Keratinocyte (primary cell): Measurements from ENCODE around the gene AVL9. TPM values are rescaled to one million over a fixed set of nuclear protein-coding genes. Genes with fewer than 3 reads are reported as not detected.
"Not testable (repeated sequence)": the region's sequence is repeated elsewhere in the genome, so short reads cannot be mapped to it uniquely, and the experiment has no call there.

Experiments used
- DNase-seq: peaks from one replicate; pipeline ENCODE4 v3.0.0-alpha.2; 2011; ENCODE audit warnings: low read depth, missing footprints, low spot score
- FAIRE-seq: peaks from 2 replicates; lab custom pipeline; 2011; peaks lifted over from hg19 to GRCh38; lab: Jason Lieb, UNC
- H2AFZ ChIP-seq: 2 replicates; pipeline ENCODE4 v1.6.0; 2012; ENCODE audit warnings: low read length, control low read depth, inconsistent platforms; ENCODE audit not compliant: control insufficient read depth
- H3K27ac ChIP-seq: 2 replicates; pipeline ENCODE4 v1.5.1; 2011; ENCODE audit warnings: low read length; ENCODE audit not compliant: control insufficient read depth, insufficient read depth
- H3K27me3 ChIP-seq: 3 replicates; pipeline ENCODE4 v1.6.0; 2011; ENCODE audit warnings: low read length; ENCODE audit not compliant: control insufficient read depth, insufficient read depth; ENCODE audit errors: extremely low read depth
- H3K36me3 ChIP-seq, 2 experiments: 2 replicates in 1 of 2; 3 replicates in 1 of 2; pipeline ENCODE4 v1.5.1; 2011; ENCODE audit warnings: low read length in 2 of 2, mild to moderate bottlenecking in 1 of 2; ENCODE audit not compliant: control insufficient read depth in 2 of 2, insufficient read depth in 2 of 2; ENCODE audit errors: extremely low read depth in 1 of 2
- H3K4me1 ChIP-seq: 3 replicates; pipeline ENCODE4 v1.5.1; 2011; ENCODE audit warnings: low read length; ENCODE audit not compliant: control insufficient read depth, insufficient read depth; ENCODE audit errors: extremely low read depth
- H3K4me2 ChIP-seq: 3 replicates; pipeline ENCODE4 v1.6.0; 2011; ENCODE audit warnings: low read depth, low read length; ENCODE audit not compliant: control insufficient read depth, insufficient read depth; ENCODE audit errors: extremely low read depth
- H3K4me3 ChIP-seq, 3 experiments: fragments of 200-600 bp in 1 of 3; sonication (generic) in 1 of 3; 2 replicates in 2 of 3; 3 replicates in 1 of 3; pipeline ENCODE4 v1.5.1; 2011 to 2016; ENCODE audit warnings: low read length in 3 of 3, mild to moderate bottlenecking in 3 of 3, control low read depth in 2 of 3, inconsistent platforms in 1 of 3, low read depth in 1 of 3, mixed read lengths in 1 of 3, mixed run types in 1 of 3, moderate library complexity in 1 of 3; ENCODE audit not compliant: control insufficient read depth in 2 of 3, insufficient read depth in 2 of 3; ENCODE audit errors: extremely low read depth in 1 of 3
- H3K79me2 ChIP-seq: 2 replicates; pipeline ENCODE4 v1.6.0; 2012; ENCODE audit warnings: low read length; ENCODE audit not compliant: control insufficient read depth, insufficient read depth
- H3K9ac ChIP-seq: 3 replicates; pipeline ENCODE4 v1.6.0; 2011; ENCODE audit warnings: low read length; ENCODE audit not compliant: control insufficient read depth, insufficient read depth; ENCODE audit errors: extremely low read depth
- H3K9me1 ChIP-seq: 3 replicates; pipeline ENCODE4 v1.6.0; 2011; ENCODE audit warnings: low read length; ENCODE audit not compliant: control insufficient read depth, insufficient read depth; ENCODE audit errors: extremely low read depth
- H3K9me3 ChIP-seq: 2 replicates; pipeline ENCODE4 v1.5.1; 2012; ENCODE audit warnings: low read depth, low read length; ENCODE audit not compliant: control insufficient read depth
- H4K20me1 ChIP-seq: 3 replicates; pipeline ENCODE4 v1.6.0; 2011; ENCODE audit warnings: low read length; ENCODE audit not compliant: control insufficient read depth, insufficient read depth; ENCODE audit errors: extremely low read depth
- EZH2 ChIP-seq: IDR thresholded peaks from one replicate; pipeline ENCODE4 v1.6.1; 2012; ENCODE audit warnings: inconsistent platforms, mild to moderate bottlenecking, low read length, moderate library complexity
- dilution Hi-C: fragments of 300-500 bp; cut with MboI; formaldehyde crosslinking; loops from one replicate; pipeline ENCODE4 v1.7.0; 2020; ENCODE audit warnings: low sequenced_read_pairs; ENCODE audit not compliant: extremely low pct_ligation_motif_present
- polyA plus RNA-seq, 5 experiments: library from polyadenylated mRNA; depleted of rRNA in 3 of 5; stranded (reverse) in 3 of 5; stranded (forward) in 1 of 5; unstranded in 1 of 5; fragments of >200 nt; gene quantifications; 1 replicate in 1 of 5; 2 replicates in 3 of 5; 3 replicates in 1 of 5; pipeline versions ENCODE4 v1.2.1 to v1.2.3, GENCODE V29; 2011 to 2012; ENCODE audit warnings: missing spikeins in 2 of 5, low read depth in 1 of 5, low replicate concordance in 1 of 5
- TF ChIP-seq, protein P1 (sequence below), 3 experiments: IDR thresholded peaks in 1 of 3; conservative IDR thresholded peaks in 1 of 3; optimal IDR thresholded peaks in 1 of 3; 2 replicates in 2 of 3; 3 replicates in 1 of 3; pipeline versions ENCODE3 to v1.5.1; 2011; ENCODE audit warnings: low read length in 3 of 3, mild to moderate bottlenecking in 3 of 3, moderate library complexity in 2 of 3, control low read depth in 1 of 3, inconsistent platforms in 1 of 3; ENCODE audit not compliant: insufficient read depth in 2 of 3; ENCODE audit errors: extremely low read depth in 1 of 3

The AVL9 gene
- polyA plus RNA-seq, 1 donor (not counting 4 experiments of a cell fraction or from before 2014, with no cell fraction given), result 22.2 TPM

DNA sequence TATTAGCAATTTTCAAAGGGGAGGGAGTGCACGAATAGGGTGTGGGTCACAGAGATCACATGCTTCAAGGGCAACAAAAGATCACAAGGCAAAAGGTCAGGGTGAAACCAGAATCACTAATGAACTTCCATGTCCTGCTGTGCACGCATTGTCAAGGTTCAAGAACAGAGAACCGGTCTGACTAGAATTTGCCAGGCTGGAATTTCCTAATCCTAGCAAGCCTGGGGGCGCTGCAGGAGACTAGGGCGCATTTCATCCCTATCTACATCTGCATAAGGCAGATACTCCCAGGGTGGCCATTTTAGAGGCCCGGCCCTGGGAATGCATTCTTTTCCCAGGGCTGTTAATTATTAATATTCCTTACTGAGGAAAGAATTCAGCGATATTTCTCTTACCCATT is 108.8 kb downstream of the AVL9 start:
- H3K79me2 ChIP-seq, H2AFZ ChIP-seq, dilution Hi-C loops, H3K4me1 ChIP-seq, H3K9me1 ChIP-seq, H3K27ac ChIP-seq, H3K9me3 ChIP-seq, H3K27me3 ChIP-seq, H3K36me3 ChIP-seq, FAIRE-seq, H3K9ac ChIP-seq, H3K4me2 ChIP-seq, H3K4me3 ChIP-seq, H4K20me1 ChIP-seq, DNase-seq: not testable (repeated sequence)

DNA sequence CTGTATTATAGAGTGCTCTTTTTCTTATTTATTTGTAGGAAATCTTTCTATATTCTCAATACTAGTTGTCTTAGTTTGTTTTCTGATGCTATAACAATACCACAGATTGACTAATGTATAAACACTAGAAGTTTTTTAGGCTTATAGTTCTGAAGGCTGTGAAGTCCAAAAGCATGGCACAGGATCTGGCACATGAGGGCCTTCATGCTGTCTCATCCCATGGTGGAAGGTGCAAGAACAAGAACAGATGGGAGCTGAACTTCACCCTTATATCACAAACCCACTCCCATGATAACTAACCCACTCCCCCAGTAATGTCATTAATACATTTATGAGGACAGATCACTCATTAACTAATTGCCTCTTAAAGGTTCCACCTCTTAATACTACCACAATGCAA is 109.7 kb downstream of the AVL9 start:
- Histone ChIP-seq H3K36me3 (no peaks in the 10 kb centered on the region), H3K4me3 (no peak overlapping the region), H3K9ac (no peak overlapping the region), H3K27me3 (no peaks in the 10 kb centered on the region), H3K27ac (no peak overlapping the region), H3K4me1 (no peaks in the 10 kb centered on the region), H3K4me2 (no peak overlapping the region), H2AFZ (no peak overlapping the region), H3K9me3 (no peaks in the 10 kb centered on the region), H4K20me1 (no peaks in the 10 kb centered on the region), H3K79me2 (no peaks in the 10 kb centered on the region), H3K9me1 (no peaks in the 10 kb centered on the region)
- TF ChIP-seq, protein P1, sequence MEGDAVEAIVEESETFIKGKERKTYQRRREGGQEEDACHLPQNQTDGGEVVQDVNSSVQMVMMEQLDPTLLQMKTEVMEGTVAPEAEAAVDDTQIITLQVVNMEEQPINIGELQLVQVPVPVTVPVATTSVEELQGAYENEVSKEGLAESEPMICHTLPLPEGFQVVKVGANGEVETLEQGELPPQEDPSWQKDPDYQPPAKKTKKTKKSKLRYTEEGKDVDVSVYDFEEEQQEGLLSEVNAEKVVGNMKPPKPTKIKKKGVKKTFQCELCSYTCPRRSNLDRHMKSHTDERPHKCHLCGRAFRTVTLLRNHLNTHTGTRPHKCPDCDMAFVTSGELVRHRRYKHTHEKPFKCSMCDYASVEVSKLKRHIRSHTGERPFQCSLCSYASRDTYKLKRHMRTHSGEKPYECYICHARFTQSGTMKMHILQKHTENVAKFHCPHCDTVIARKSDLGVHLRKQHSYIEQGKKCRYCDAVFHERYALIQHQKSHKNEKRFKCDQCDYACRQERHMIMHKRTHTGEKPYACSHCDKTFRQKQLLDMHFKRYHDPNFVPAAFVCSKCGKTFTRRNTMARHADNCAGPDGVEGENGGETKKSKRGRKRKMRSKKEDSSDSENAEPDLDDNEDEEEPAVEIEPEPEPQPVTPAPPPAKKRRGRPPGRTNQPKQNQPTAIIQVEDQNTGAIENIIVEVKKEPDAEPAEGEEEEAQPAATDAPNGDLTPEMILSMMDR (optimal IDR thresholded peaks at IDR 0.05 in 1 of 3, IDR thresholded peaks at IDR 0.05 in 1 of 3, conservative IDR thresholded peaks at IDR 0.05 in 1 of 3; ENCODE audit: extremely low read depth in 1 of 3, insufficient read depth in 2 of 3, low read length in 3 of 3), result no peak
- no peak for TF ChIP-seq EZH2
- no peak for DNase-seq
- no peak for FAIRE-seq
- dilution Hi-C loops, result no loop called here

DNA sequence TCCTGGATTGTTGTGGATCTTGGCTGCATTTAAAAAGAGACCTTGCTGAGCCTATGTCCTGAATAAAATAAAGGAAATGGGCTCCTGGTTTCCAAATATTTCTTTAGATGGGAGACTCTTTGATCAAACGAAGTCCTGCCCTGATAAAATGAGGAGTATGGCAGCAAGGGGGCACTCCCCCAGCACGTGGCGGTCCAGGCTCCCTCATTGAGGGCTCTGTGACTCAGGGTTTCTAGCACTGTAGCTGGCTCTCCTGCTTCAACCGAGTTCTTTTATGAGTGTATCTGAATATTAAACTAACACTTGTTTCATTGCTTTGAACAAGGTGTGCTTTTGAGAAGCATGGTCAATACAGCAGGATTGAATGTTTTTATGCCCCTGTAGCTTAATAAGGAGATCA is 114.2 kb downstream of the AVL9 start:
- Histone ChIP-seq H3K4me1 (no peaks in the 10 kb centered on the region), H3K27me3 (no peaks in the 10 kb centered on the region), H3K27ac (no peak overlapping the region), H3K4me2 (no peak overlapping the region), H3K4me3 (no peak overlapping the region), H3K9me1 (no peaks in the 10 kb centered on the region), H3K36me3 (no peaks in the 10 kb centered on the region), H4K20me1 (no peaks in the 10 kb centered on the region), H3K9ac (no peak overlapping the region), H3K79me2 (no peaks in the 10 kb centered on the region), H3K9me3 (no peaks in the 10 kb centered on the region), H2AFZ (no peak overlapping the region)
- no peak for TF ChIP-seq EZH2
- TF ChIP-seq, protein P1 (optimal IDR thresholded peaks at IDR 0.05 in 1 of 3, IDR thresholded peaks at IDR 0.05 in 1 of 3, conservative IDR thresholded peaks at IDR 0.05 in 1 of 3; ENCODE audit: extremely low read depth in 1 of 3, insufficient read depth in 2 of 3, low read length in 3 of 3), result no peak
- dilution Hi-C loops, result no loop called here
- DNase-seq (no peak), FAIRE-seq (no peak)
